PC-9 (cell line): ENCODE measurements around the gene NDUFS7.

Experiments used
- CTCF ChIP-seq: fragments of 200-600 bp; sonication (generic); conservative IDR thresholded peaks from 2 replicates; pipeline ENCODE4 v1.6.1; 2017; ENCODE audit warnings: mixed run types, antibody characterized with exemption, mild to moderate bottlenecking, moderate library complexity
- EZH2 ChIP-seq: fragments of 200-600 bp; sonication (generic); IDR thresholded peaks from 2 replicates; pipeline ENCODE4 v1.8.0; 2017; ENCODE audit warnings: antibody characterized with exemption, low read depth

- TF ChIP-seq CTCF = no peak
- TF ChIP-seq EZH2 = no peak
Observed at GRCh38 chr19:1400281-1401137, 16.8 kb downstream of the NDUFS7 start.
